ENCODE data around the gene IGSF21.

DNA sequence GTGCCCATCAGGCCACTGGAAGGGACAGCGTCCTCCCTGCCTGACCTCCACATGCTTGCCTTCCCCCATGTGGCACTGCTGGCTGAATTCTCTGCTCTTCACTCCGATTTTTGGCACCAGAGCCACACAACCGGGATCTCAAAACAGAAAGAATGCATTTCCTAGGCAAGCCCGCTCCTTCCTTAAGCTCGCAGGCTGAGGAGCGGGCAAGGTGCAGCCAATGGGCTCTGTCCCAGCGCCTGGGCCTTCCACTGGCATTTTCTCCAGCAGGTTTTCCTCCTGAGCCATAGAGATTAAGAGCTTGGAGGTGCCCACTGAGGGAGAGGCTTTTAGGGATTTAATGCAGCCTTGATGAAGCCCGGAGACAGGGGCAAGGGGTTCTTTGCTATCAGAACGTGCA lies 158.0 kb downstream of the IGSF21 start:
- no peak for TF ChIP-seq CTCF (conservative IDR thresholded peaks at IDR 0.05)
- no peak for TF ChIP-seq ZFX (IDR thresholded peaks at IDR 0.05)
